Naive thymus-derived CD4-positive, alpha-beta T cell (primary cell): ENCODE results near the gene GREM2. TPM values are rescaled to one million over a fixed set of nuclear protein-coding genes. Genes with fewer than 3 reads are reported as not detected.

Experiments
- ATAC-seq: fragments of 150-1000 bp; cut with Tn5 transposase; 2 replicates; pipeline ENCODE4 v1.10.0; 2021; ENCODE audit warnings: mild to moderate bottlenecking, moderate library complexity
- CTCF ChIA-PET: fragments of 350-600 bp; sonication (Branson Sonifier 250); formaldehyde crosslinking; loops from one replicate; lab custom pipeline; 2021; ENCODE audit warnings: antibody characterized with exemption; lab: Charles Lee
- POLR2A ChIA-PET: fragments of 350-600 bp; sonication (Branson Sonifier 250); formaldehyde crosslinking; loops from one replicate; lab custom pipeline; 2021; ENCODE audit warnings: antibody characterized with exemption, inconsistent platforms; lab: Charles Lee
- DNase-seq, 9 donors: peaks; one replicate each; pipeline versions ENCODE4 v3.0.0 to v3.0.0-alpha.2; 2020 to 2022; ENCODE audit warnings: mixed read lengths in 1 of 9
- H3K27ac ChIP-seq: one replicate; pipeline ENCODE4 v1.7.0; 2013; ENCODE audit warnings: mild to moderate bottlenecking, low read depth, low read length, moderate library complexity
- H3K27me3 ChIP-seq, 2 donors: one replicate each; pipeline ENCODE4 v1.7.0; 2013; ENCODE audit warnings: low read length in 2 of 2, mild to moderate bottlenecking in 2 of 2, moderate library complexity in 2 of 2; ENCODE audit not compliant: control insufficient read depth in 2 of 2, insufficient read depth in 2 of 2
- H3K36me3 ChIP-seq, 3 experiments: 1 replicate in 2 of 3; 2 replicates in 1 of 3; pipeline ENCODE4 v1.7.0; 2013; ENCODE audit warnings: low read length in 3 of 3, mild to moderate bottlenecking in 3 of 3, moderate library complexity in 1 of 3; ENCODE audit not compliant: insufficient read depth in 3 of 3, control insufficient read depth in 2 of 3
- H3K4me1 ChIP-seq, 2 donors: one replicate each; pipeline ENCODE4 v1.7.0; 2013; ENCODE audit warnings: low read length in 2 of 2, mild to moderate bottlenecking in 2 of 2, moderate library complexity in 1 of 2; ENCODE audit not compliant: control insufficient read depth in 2 of 2, insufficient read depth in 2 of 2
- H3K4me3 ChIP-seq: 2 replicates; pipeline ENCODE4 v1.7.0; 2013; ENCODE audit warnings: mild to moderate bottlenecking, low read length
- H3K9me3 ChIP-seq, 3 experiments: 1 replicate in 2 of 3; 2 replicates in 1 of 3; pipeline ENCODE4 v1.7.0; 2013; ENCODE audit warnings: low read length in 3 of 3; ENCODE audit not compliant: control insufficient read depth in 2 of 3
- H3K27ac Mint-ChIP-seq, 9 donors: one replicate each; pipeline ENCODE4 v1.8.0; 2020 to 2022; ENCODE audit warnings: mixed read lengths in 9 of 9, mild to moderate bottlenecking in 8 of 9, moderate library complexity in 5 of 9, inconsistent platforms in 2 of 9
- H3K27me3 Mint-ChIP-seq, 5 donors: one replicate each; pipeline ENCODE4 v1.8.0; 2021 to 2022; ENCODE audit warnings: mixed read lengths in 5 of 5, mild to moderate bottlenecking in 1 of 5
- H3K36me3 Mint-ChIP-seq, 5 donors: one replicate each; pipeline ENCODE4 v1.8.0; 2020 to 2022; ENCODE audit warnings: mixed read lengths in 5 of 5, mild to moderate bottlenecking in 3 of 5, inconsistent platforms in 1 of 5
- H3K4me1 Mint-ChIP-seq, 7 donors: one replicate each; pipeline ENCODE4 v1.8.0; 2020 to 2022; ENCODE audit warnings: mixed read lengths in 7 of 7, mild to moderate bottlenecking in 3 of 7, inconsistent platforms in 1 of 7
- H3K4me3 Mint-ChIP-seq, 10 donors: one replicate each; pipeline ENCODE4 v1.8.0; 2020 to 2022; ENCODE audit warnings: mild to moderate bottlenecking in 10 of 10, mixed read lengths in 10 of 10, moderate library complexity in 6 of 10, inconsistent platforms in 2 of 10
- H3K9me3 Mint-ChIP-seq, 11 donors: one replicate each; pipeline ENCODE4 v1.8.0; 2020 to 2022; ENCODE audit warnings: mixed read lengths in 11 of 11, mild to moderate bottlenecking in 4 of 11, inconsistent platforms in 1 of 11, moderate library complexity in 1 of 11
- intact Hi-C, 2 donors: fragments of 100-400 bp; cut with micrococcal nuclease; formaldehyde crosslinking; loops; one replicate each; pipeline ENCODE4 v1.15.1; 2023
- polyA plus RNA-seq, 2 donors: library from polyadenylated mRNA; unstranded; fragments of 300-500 nt; fragmentation: Illumina TruSeq; gene quantifications; one replicate each; pipeline ENCODE4 v1.2.3, GENCODE V29; 2021
- total RNA-seq, 6 experiments: library from RNA in 5 of 6; stranded (reverse) in 5 of 6; gene quantifications; 1 replicate in 5 of 6; 2 replicates in 1 of 6; pipeline ENCODE4 v1.2.3 and lab custom pipeline; 2021 to 2026

Gene GREM2
- total and polyA plus RNA-seq, 7 experiments from 2014 or later = 0.05 to 5.2 (median 0.65) TPM; not detected in 1

DNA sequence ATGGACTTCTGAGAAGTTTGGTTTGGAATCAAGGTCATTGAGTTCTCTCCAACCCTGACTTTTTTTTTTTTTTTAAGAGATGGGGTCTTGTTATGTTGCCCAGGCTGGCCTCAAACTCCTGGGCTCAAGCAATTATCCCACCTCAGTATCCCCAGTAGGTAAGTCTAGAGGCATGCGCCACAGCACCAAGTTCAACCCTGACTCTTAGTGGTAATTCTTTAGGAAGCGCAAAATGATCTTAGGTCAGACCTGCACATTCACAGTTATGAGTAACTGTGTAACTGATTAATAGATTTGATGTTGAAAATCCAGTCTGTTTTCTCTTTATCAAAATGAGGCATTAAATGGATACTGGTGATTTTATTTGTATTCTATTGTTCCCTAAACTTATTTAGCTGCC is 95.9 kb downstream of the GREM2 start:
- H3K27ac Mint-ChIP-seq = no peak overlapping the region
- ChIA-PET CTCF (no interaction called here), POLR2A (no interaction called here)
- no peaks in the 10 kb centered on the region for H3K27me3 ChIP-seq
- no peaks in the 10 kb centered on the region for H3K4me1 ChIP-seq
- H3K36me3 Mint-ChIP-seq = peaks cover 0 to 4% (median 0%) of the 10 kb centered on the region in 5 donors
- H3K4me3 Mint-ChIP-seq = no peak overlapping the region
- no peak overlapping the region for H3K4me3 ChIP-seq
- H3K9me3 ChIP-seq = no peaks in the 10 kb centered on the region
- intact Hi-C loops = no loop called here
- ATAC-seq (no peak), DNase-seq (no peak)
- H3K9me3 Mint-ChIP-seq = peaks cover 0 to 4% (median 0%) of the 10 kb centered on the region in 11 donors
- peaks cover 0 to 5% (median 0%) of the 10 kb centered on the region in 7 donors for H3K4me1 Mint-ChIP-seq
- H3K36me3 ChIP-seq = no peaks in the 10 kb centered on the region
- H3K27ac ChIP-seq = no peak overlapping the region
- peaks cover 0 to 5% (median 0%) of the 10 kb centered on the region in 5 donors for H3K27me3 Mint-ChIP-seq

DNA sequence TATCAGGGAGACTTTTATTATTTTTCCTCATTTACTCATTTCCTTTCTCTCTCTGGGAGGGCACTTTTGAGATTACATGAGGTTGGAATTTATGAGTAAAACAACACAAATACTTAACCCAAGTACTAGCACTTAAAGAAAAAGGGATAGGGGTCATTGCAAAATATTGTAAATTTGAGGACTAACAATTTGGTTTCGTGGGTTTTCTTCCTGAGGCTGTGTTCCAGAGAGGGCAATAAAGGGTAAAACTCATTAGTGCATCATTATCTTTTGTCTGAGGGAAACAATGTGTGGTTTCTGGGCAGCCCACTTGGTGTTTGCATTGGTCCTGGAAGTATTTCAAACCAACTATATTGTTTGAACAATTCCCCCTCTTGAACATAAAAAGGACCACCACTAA is 96.5 kb downstream of the GREM2 start:
- ATAC-seq = no peak
- Histone ChIP-seq H3K36me3 (no peaks in the 10 kb centered on the region), H3K9me3 (no peaks in the 10 kb centered on the region), H3K27ac (no peak overlapping the region), H3K4me1 (no peaks in the 10 kb centered on the region), H3K27me3 (no peaks in the 10 kb centered on the region), H3K4me3 (no peak overlapping the region)
- no peak overlapping the region for H3K4me3 Mint-ChIP-seq
- no peak for DNase-seq
- POLR2A ChIA-PET = no interaction called here
- peaks cover 0 to 4% (median 0%) of the 10 kb centered on the region in 5 donors for H3K36me3 Mint-ChIP-seq
- peaks cover 0 to 5% (median 0%) of the 10 kb centered on the region in 5 donors for H3K27me3 Mint-ChIP-seq
- CTCF ChIA-PET = no interaction called here
- no peak overlapping the region for H3K27ac Mint-ChIP-seq
- peaks cover 0 to 5% (median 0%) of the 10 kb centered on the region in 7 donors for H3K4me1 Mint-ChIP-seq
- peaks cover 0 to 4% (median 0%) of the 10 kb centered on the region in 11 donors for H3K9me3 Mint-ChIP-seq
- intact Hi-C loops = no loop called here

DNA sequence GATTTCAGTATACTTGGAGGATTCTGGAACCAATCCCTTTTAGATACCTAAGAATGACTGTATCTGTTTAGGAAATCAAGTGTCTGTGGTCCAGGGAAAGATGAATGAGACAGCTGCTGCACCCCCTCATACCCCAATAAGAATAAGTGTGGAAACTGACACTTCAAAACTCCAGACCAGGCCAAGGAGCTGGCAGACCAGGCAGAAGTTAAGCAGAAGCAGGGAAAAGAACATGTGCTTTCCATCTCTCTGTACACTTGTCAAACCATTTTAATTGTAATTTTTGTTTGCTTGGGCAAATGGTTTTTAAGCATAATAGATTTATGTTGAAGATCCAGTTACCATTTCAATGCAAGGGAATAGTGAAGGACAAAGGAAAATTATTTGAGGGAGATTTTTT is 100.2 kb downstream of the GREM2 start:
- ChIA-PET CTCF (no interaction called here), POLR2A (interaction anchor here (0.8 kb wide), 1 partner anchor 1080 kb away, joined by 3 read pairs; no protein-coding TSS in a partner anchor)
- Mint-ChIP-seq H3K27ac (no peak overlapping the region), H3K9me3 (peaks cover 0 to 8% (median 0%) of the 10 kb centered on the region in 11 donors), H3K4me3 (no peak overlapping the region), H3K4me1 (peaks cover 0 to 5% (median 0%) of the 10 kb centered on the region in 7 donors), H3K27me3 (peaks cover 0 to 11% (median 0%) of the 10 kb centered on the region in 5 donors), H3K36me3 (peaks cover 0 to 4% (median 0%) of the 10 kb centered on the region in 5 donors)
- Histone ChIP-seq H3K36me3 (no peaks in the 10 kb centered on the region), H3K27me3 (no peaks in the 10 kb centered on the region), H3K27ac (no peak overlapping the region), H3K4me1 (no peaks in the 10 kb centered on the region), H3K9me3 (no peaks in the 10 kb centered on the region), H3K4me3 (no peak overlapping the region)
- intact Hi-C loops = no loop called here
- DNase-seq (no peak), ATAC-seq (no peak)

DNA sequence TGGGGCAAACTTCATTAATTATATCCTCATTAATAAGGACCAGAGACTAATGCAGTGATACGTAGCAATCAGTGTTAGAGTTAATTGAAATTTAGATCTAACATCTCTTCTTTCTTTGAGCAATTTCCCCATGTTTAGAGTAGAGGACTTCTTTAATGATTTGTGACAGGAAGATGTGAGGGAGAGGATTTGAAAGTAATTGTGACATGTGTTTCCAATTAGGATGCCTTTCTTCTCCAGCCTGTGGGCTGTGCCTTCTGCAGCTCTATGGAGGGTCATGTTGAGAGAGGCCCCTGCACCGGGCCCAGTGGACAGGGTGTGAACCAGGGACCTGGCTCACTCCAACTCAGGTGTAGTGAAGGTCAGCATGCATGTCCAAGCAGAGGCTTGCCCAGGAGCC is 103.0 kb downstream of the GREM2 start:
- Mint-ChIP-seq H3K27ac (no peak overlapping the region), H3K36me3 (peaks cover 0 to 4% (median 0%) of the 10 kb centered on the region in 5 donors), H3K4me1 (peaks cover 0 to 5% (median 0%) of the 10 kb centered on the region in 7 donors), H3K9me3 (peaks cover 0 to 8% (median 0%) of the 10 kb centered on the region in 11 donors), H3K27me3 (peaks cover 0 to 11% (median 0%) of the 10 kb centered on the region in 5 donors), H3K4me3 (no peak overlapping the region)
- DNase-seq = no peak
- Histone ChIP-seq H3K27ac (no peak overlapping the region), H3K9me3 (no peaks in the 10 kb centered on the region), H3K4me1 (no peaks in the 10 kb centered on the region), H3K27me3 (no peaks in the 10 kb centered on the region), H3K36me3 (no peaks in the 10 kb centered on the region), H3K4me3 (no peak overlapping the region)
- intact Hi-C loops = no loop called here
- ATAC-seq = no peak
- POLR2A ChIA-PET = no interaction called here
- CTCF ChIA-PET = no interaction called here

DNA sequence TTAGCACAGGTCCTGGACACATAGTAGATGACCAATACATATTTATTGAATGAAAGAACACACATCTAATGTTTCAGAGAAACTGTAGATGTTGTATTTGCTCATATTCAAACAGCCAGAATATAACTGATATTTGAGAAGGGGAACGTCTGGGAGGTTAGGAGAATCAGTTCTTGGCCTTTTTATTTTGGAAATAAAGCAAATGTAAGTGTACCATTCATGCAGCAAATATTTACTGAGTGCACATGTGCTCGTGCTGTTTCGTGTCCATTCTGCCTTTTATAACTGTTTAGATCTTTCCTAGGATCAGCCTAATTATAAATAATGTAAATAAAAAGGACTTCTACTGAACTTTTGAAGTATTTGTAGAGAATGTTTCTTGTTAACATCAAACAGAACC is 103.8 kb downstream of the GREM2 start:
- H3K4me1 Mint-ChIP-seq = peaks cover 0 to 5% (median 0%) of the 10 kb centered on the region in 7 donors
- intact Hi-C loops = no loop called here
- CTCF ChIA-PET = no interaction called here

DNA sequence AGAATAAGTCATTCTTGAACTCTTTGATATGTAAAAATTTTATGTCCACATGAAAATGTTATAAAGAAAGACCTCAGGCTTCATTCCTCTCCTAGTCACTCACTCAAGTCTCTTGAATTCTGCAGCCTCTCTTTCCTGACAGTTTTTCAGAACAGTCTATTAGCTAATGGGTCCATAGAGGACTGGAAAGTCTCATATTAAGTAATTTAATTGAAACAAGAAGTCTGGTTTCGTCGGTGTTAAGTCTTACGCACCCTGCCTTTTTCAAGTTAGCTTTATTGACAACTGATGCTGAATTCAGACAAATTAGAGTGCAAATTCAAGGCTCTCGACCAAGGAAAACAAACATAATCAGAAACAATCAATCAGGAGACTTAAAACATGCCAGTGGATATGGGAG is 105.8 kb downstream of the GREM2 start:
- intact Hi-C loops = no loop called here
- H3K36me3 ChIP-seq = no peaks in the 10 kb centered on the region
- Mint-ChIP-seq H3K9me3 (peaks cover 0 to 7% (median 0%) of the 10 kb centered on the region in 11 donors), H3K4me1 (peaks cover 0 to 2% (median 0%) of the 10 kb centered on the region in 7 donors), H3K36me3 (no peaks in the 10 kb centered on the region), H3K4me3 (no peak overlapping the region), H3K27me3 (peaks cover 0 to 8% (median 0%) of the 10 kb centered on the region in 5 donors), H3K27ac (no peak overlapping the region)
- no peaks in the 10 kb centered on the region for H3K27me3 ChIP-seq
- H3K27ac ChIP-seq = no peak overlapping the region
- DNase-seq = no peak
- CTCF ChIA-PET = no interaction called here
- no peaks in the 10 kb centered on the region for H3K4me1 ChIP-seq
- POLR2A ChIA-PET = no interaction called here
- ATAC-seq = no peak
- H3K9me3 ChIP-seq = no peaks in the 10 kb centered on the region
- H3K4me3 ChIP-seq = no peak overlapping the region

More for the DNA sequence above, 103.8 kb downstream of the GREM2 start:
- H3K4me1 ChIP-seq = no peaks in the 10 kb centered on the region
- POLR2A ChIA-PET = no interaction called here
- Mint-ChIP-seq H3K27me3 (peaks cover 0 to 11% (median 0%) of the 10 kb centered on the region in 5 donors), H3K9me3 (peaks cover 0 to 8% (median 0%) of the 10 kb centered on the region in 11 donors), H3K4me3 (no peak overlapping the region), H3K27ac (no peak overlapping the region), H3K36me3 (peaks cover 0 to 4% (median 0%) of the 10 kb centered on the region in 5 donors)
- ATAC-seq = no peak
- no peaks in the 10 kb centered on the region for H3K27me3 ChIP-seq
- no peak overlapping the region for H3K4me3 ChIP-seq
- no peak for DNase-seq
- H3K27ac ChIP-seq = no peak overlapping the region
- no peaks in the 10 kb centered on the region for H3K36me3 ChIP-seq
- no peaks in the 10 kb centered on the region for H3K9me3 ChIP-seq

DNA sequence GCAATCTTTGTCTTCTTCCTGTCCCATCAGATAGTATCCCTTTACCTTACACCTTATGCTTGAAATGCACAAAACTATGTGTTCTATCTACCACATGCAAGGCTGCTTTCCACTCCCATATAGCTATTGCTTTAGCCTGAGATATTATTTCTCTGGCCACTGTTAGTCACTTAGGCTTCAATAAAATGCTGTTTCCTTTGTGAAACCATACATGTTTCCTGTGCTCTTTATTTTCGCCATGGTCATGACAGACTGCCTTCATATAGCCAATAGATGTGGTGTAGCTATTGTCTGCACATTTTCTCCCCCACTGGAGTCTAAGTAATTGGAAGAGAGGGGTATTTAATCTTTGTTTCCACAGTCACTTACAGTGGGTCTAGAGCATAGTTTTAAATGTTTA is 108.4 kb downstream of the GREM2 start:
- intact Hi-C loops = no loop called here
- no peak overlapping the region for H3K4me3 ChIP-seq
- H3K9me3 ChIP-seq = no peaks in the 10 kb centered on the region
- no peak overlapping the region for H3K27ac Mint-ChIP-seq
- DNase-seq (no peak), ATAC-seq (no peak)
- ChIA-PET CTCF (no interaction called here), POLR2A (no interaction called here)
- no peaks in the 10 kb centered on the region for H3K36me3 Mint-ChIP-seq
- H3K27me3 ChIP-seq = no peaks in the 10 kb centered on the region
- H3K4me3 Mint-ChIP-seq = no peak overlapping the region
- H3K4me1 ChIP-seq = no peaks in the 10 kb centered on the region
- peaks cover 0 to 2% (median 0%) of the 10 kb centered on the region in 7 donors for H3K4me1 Mint-ChIP-seq
- no peak overlapping the region for H3K27ac ChIP-seq
- peaks cover 0 to 6% (median 0%) of the 10 kb centered on the region in 11 donors for H3K9me3 Mint-ChIP-seq
- no peaks in the 10 kb centered on the region for H3K36me3 ChIP-seq
- H3K27me3 Mint-ChIP-seq = peaks cover 0 to 8% (median 0%) of the 10 kb centered on the region in 5 donors
